SK-N-MC (cell line): Measurements from ENCODE around the gene GMPR.

Experiments used
- DNase-seq: peaks from one replicate; pipeline ENCODE4 v3.0.0-alpha.2; 2011; ENCODE audit warnings: low read depth, low spot score
- H3K27ac ChIP-seq: fragments of 200-600 bp; sonication (generic); 2 replicates; pipeline ENCODE4 v1.5.1; 2016; ENCODE audit warnings: mixed run types
- H3K36me3 ChIP-seq: fragments of 200-600 bp; sonication (generic); 2 replicates; pipeline ENCODE4 v1.6.1; 2017; ENCODE audit warnings: antibody characterized with exemption, low read length, mixed read lengths; ENCODE audit not compliant: insufficient read depth
- H3K4me3 ChIP-seq: fragments of 200-600 bp; sonication (generic); 2 replicates; pipeline ENCODE4 v1.5.1; 2016
- H3K9ac ChIP-seq: fragments of 200-600 bp; sonication (generic); 2 replicates; pipeline ENCODE4 v1.8.0; 2017; ENCODE audit warnings: mixed run types, mixed read lengths; ENCODE audit not compliant: insufficient read length
- H3K9me3 ChIP-seq: fragments of 200-600 bp; sonication (generic); 2 replicates; pipeline ENCODE4 v1.6.1; 2017; ENCODE audit warnings: low read depth, mild to moderate bottlenecking, antibody characterized with exemption, low read length, moderate library complexity, mixed read lengths
- EZH2 ChIP-seq: fragments of 200-600 bp; sonication (generic); IDR thresholded peaks from one replicate; pipeline ENCODE4 v1.6.1; 2017; ENCODE audit warnings: antibody characterized with exemption
- FOXP2 ChIP-seq: optimal IDR thresholded peaks from 2 replicates; pipeline ENCODE3; 2011; ENCODE audit warnings: mild to moderate bottlenecking, moderate library complexity; ENCODE audit not compliant: insufficient read depth; ENCODE audit errors: extremely low read length, control extremely low read depth
- POLR2AphosphoS5 ChIP-seq: IDR thresholded peaks from 2 replicates; pipeline ENCODE4 v1.6.1; 2012; ENCODE audit warnings: mild to moderate bottlenecking, low read depth, low read length, borderline replicate concordance

Gene GMPR

DNA sequence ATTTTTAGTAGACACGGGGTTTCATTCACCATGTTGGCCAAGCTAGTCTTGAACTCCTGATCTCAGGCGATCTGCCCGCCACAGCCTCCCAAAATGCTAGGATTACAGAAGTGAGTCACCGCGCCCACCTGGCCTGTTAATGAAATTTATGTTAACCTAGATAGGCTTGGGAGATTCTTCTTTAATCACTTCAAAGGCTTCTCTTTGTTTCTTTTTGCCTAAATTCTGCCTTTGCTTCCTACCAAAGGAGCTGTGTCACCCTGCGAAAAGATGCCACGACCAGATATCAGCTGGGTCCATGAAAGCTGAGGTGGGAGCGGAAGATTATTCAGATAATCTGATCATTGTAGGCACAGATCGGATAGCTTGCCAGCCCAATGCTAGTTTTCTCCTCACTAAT, 75.3 kb downstream of the GMPR start:
- TF ChIP-seq EZH2 (no peak), POLR2AphosphoS5 (no peak), FOXP2 (no peak)
- no peak for DNase-seq
- no peak overlapping the region for H3K27ac ChIP-seq
- H3K4me3 ChIP-seq, result no peak overlapping the region
- H3K36me3 ChIP-seq, result no peaks in the 10 kb centered on the region
- H3K9me3 ChIP-seq, result no peaks in the 10 kb centered on the region
- no peak overlapping the region for H3K9ac ChIP-seq

DNA sequence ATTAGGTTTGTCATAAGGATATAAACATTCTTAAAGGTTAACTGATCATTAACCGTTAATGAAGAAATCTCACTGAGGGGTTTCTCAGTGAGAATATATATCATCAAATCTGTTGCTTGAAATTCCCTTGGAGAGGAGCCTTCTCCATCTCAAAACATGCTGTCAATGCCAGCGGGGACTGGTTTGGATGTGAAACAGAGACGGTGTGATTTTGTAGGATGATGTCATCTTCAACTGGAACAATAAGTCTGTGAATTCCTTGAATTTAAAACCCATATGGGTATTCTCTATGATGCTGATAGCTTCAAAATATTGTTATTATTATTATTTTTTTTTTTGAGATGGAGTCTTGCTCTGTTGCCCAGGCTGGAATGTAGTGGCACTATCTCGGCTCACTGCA, 75.9 kb downstream of the GMPR start:
- Histone ChIP-seq H3K27ac (no peak overlapping the region), H3K4me3 (no peak overlapping the region), H3K9ac (no peak overlapping the region), H3K36me3 (no peaks in the 10 kb centered on the region), H3K9me3 (no peaks in the 10 kb centered on the region)
- TF ChIP-seq EZH2, result no peak
- no peak for TF ChIP-seq FOXP2
- TF ChIP-seq POLR2AphosphoS5, result no peak
- no peak for DNase-seq

DNA sequence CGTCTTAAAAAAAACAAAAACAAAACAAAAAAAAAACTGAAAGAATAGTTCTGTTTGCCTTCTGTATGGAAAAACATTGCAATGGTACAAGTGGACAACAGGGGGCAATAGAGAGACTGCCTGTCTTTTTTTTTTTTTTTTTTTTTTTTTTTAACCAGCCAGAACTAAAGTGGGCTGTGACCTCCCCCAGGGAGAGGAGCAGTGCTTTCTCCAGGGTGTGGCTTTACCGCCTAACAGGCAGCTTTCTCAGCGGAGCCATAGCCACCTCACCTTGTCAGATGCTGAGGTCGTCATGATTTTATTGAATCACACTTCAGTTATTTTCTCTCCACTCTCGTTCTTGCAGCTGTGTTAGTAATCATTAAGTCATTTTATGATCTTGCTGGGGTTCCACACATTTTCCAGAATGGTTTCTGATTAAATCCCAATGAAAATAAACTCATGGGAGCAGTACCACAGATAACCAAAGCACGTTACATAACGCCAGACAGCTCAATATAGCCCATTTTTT, 78.4 kb downstream of the GMPR start:
- no peak for DNase-seq
- TF ChIP-seq POLR2AphosphoS5 (no peak), FOXP2 (no peak), EZH2 (no peak)

DNA sequence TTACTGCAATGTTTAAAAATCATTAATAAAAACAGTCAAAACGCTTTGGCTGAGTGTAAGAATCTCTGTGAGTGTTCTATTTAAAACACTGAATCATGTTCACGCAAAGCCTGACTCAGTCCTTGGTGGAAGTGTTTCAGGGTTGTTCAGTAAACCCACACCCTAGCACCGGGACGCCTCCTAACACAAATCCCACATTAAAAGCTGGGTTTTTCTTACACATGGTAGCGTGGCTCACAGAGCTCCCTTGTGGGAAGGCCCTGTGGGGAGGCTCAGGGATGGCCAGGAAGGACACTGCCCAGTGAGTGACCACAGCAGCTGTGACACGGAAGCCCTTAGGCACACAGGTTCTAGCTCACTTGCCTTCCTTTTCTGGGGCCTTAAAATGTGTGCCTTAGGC, 80.2 kb downstream of the GMPR start:
- no peaks in the 10 kb centered on the region for H3K9me3 ChIP-seq
- H3K36me3 ChIP-seq, result no peaks in the 10 kb centered on the region
- H3K9ac ChIP-seq, result no peak overlapping the region
- H3K27ac ChIP-seq, result peak overlapping the region; percentile 20; the same call in 1 of the 2 replicates
- no peak for DNase-seq
- no peak overlapping the region for H3K4me3 ChIP-seq
- TF ChIP-seq EZH2 (no peak), FOXP2 (no peak), POLR2AphosphoS5 (no peak)

More for the DNA sequence above, 78.4 kb downstream of the GMPR start:
- Histone ChIP-seq H3K4me3 (no peak overlapping the region), H3K9ac (no peak overlapping the region), H3K9me3 (no peaks in the 10 kb centered on the region), H3K36me3 (no peaks in the 10 kb centered on the region), H3K27ac (0 out of 2 replicates have a peak overlapping the region, but pooled peaks have one; percentile 6)

DNA sequence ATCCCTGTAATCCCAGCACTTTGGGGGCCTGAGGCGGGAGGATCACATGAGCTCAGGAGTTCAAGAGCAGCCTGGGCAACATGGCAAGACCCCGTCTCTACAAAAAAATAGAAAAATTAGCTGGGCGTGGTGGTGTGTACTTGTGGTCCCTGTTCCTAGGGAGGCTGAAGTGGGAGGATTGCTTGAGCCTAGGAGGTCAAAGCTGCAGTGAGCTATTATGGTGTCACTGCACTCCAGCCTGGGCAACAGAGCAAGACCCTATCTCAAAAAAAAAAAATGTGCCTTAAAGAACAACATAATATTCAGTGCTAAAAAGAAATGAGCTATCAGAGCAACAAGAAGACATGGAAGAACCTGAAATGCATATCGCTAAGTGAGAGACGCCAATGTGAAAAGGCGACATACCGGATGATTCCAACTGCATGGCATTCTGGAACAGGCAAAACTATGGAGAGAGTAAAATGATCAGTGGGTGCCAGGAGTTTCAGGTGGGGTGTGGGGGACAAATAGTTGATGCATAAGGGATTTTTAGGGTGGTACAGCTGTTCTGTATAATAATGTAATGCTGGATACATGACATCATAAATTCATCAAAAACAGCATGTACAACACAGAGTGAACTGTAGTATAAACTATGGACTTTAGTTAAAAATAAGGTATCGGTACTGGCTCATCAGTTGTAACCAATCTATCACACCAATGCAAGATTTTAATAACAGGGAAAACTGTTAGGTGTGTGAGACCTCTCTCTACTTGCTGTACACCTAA, 80.8 kb downstream of the GMPR start:
- Histone ChIP-seq H3K27ac (peak overlapping the region; percentile 89), H3K36me3 (no peaks in the 10 kb centered on the region), H3K4me3 (peak overlapping the region; percentile 72; the same call in 1 of the 2 replicates), H3K9me3 (no peaks in the 10 kb centered on the region), H3K9ac (peak overlapping the region; percentile 58)
- TF ChIP-seq FOXP2 (no peak), POLR2AphosphoS5 (no peak), EZH2 (no peak)
- no peak for DNase-seq

DNA sequence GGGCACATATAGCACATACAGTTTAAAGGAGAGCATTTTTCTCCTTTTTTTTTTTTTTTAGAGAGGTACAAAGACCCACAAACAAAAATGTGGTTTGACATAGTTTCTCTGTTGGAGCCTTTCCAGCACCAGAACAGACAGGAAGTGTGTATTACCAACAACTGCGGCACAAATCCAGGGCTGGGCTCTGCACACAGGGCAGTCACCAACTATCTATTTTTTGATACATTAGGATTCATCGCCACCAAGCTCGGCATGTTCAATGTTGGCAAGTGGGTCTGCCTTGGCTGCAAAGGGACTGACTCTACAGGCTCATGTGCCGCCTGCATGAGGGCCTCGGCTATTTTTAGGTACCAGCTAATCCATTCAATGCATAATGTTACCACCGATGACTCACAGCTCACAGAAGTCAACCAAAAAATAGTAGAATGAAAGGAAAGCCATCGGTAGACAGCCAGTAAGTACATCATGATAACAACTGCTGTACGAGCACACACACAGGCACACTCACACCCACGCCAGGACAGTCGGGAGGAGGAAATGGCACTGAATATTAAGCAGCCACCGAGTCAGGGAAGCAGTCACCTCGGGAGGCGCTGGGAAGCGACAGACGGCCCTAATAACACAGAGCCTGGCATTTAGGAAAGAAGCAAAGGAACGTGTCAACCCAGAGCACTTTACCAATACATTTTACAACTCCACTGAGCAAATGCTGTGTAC, 81.6 kb downstream of the GMPR start:
- peak overlapping the region; percentile 58 for H3K9ac ChIP-seq
- DNase-seq, result peak; percentile 62
- H3K27ac ChIP-seq, result peak overlapping the region; percentile 89
- no peaks in the 10 kb centered on the region for H3K9me3 ChIP-seq
- TF ChIP-seq FOXP2 (no peak), EZH2 (no peak), POLR2AphosphoS5 (no peak)
- peak overlapping the region; percentile 72 for H3K4me3 ChIP-seq
- no peaks in the 10 kb centered on the region for H3K36me3 ChIP-seq

DNA sequence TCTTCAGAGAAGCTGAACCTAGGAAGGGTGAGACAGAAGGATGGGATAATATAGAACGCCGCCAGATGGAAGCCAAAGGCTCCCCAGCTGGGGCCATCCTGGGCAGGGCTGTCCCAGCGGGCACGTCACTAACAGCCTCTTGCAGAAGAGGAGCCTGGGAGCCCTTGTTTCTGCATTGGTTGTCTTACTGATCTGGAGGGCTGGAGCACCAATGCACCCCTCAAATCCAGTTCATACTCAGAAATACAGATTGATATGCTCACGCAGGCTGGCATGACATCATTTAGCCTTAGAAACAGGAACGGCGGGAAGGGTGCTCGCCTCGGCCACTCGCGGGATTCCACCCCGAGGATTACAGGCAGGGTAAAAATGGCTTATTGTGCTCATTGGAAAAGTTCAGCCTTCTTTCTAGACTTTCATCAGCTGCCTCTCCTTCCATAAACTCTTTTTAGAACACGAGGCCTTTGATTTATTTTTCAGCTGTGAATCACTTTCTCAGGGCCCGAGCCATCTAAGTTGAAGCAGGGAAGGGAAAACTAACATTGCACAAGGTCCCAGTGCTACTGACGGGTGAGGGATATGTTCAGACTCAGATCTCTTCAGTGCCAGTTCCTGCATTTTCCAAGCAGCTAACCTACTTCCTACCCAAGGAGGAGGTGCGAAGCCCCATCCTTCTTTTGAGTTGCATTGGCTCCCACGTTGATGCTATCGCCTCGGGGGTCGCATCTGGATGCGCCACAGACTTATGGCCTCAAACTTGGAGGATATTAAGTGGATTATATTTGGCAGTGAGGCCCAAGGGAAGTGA, 82.3 kb downstream of the GMPR start:
- no peak for DNase-seq
- Histone ChIP-seq H3K4me3 (peak overlapping the region; percentile 72), H3K36me3 (no peaks in the 10 kb centered on the region), H3K27ac (peak overlapping the region; percentile 89), H3K9me3 (no peaks in the 10 kb centered on the region), H3K9ac (peak overlapping the region; percentile 58)
- TF ChIP-seq EZH2, result no peak
- TF ChIP-seq FOXP2, result no peak
- TF ChIP-seq POLR2AphosphoS5, result no peak

DNA sequence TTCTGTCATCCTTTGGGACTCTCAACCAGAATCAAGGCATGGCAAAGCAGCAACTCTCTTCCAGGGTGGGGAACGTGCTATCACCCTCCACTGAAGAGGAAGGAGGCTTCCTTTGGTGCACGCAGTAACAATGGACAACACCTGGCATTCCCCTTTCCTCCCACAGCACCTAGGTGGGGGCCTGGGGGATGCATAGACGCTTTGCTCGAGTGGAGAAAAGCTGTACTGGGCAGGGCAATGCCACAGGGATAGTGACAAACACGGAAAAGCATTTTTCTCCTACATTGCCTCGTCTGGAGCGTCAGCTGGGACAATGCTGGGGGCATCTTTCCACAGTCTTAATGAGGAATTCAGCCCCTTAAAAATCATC, 82.9 kb downstream of the GMPR start:
- Histone ChIP-seq H3K9ac (no peak overlapping the region), H3K9me3 (no peaks in the 10 kb centered on the region), H3K4me3 (no peak overlapping the region), H3K36me3 (no peaks in the 10 kb centered on the region), H3K27ac (no peak overlapping the region)
- TF ChIP-seq FOXP2 (no peak), POLR2AphosphoS5 (no peak), EZH2 (no peak)
- no peak for DNase-seq
